ENCODE measurements around the gene CYP2S1. TPM values are rescaled to one million over a fixed set of nuclear protein-coding genes. Genes with fewer than 3 reads are reported as not detected.

Gene CYP2S1
- total and polyA plus RNA-seq, 9 of the 15 experiments (the other 6 are each of a cell fraction or from before 2014, with no cell fraction given), result 0.07 to 1.9 (median 0.41) TPM

- TF ChIP-seq ELF4 (CRISPR knock-in tag; IDR thresholded peaks at IDR 0.05) (no peak), SNIP1 (IDR thresholded peaks at IDR 0.05; ENCODE audit: low read depth) (no peak), EP300 (IDR thresholded peaks at IDR 0.05; ENCODE audit: low read length) (peak; percentile 33; the same call in 1 of the 2 replicates), CBFA2T2 (conservative IDR thresholded peaks at IDR 0.05) (peak; percentile 87), PATZ1 (CRISPR knock-in tag; IDR thresholded peaks at IDR 0.05; ENCODE audit: borderline replicate concordance) (no peak), STAG1 (CRISPR knock-in tag; IDR thresholded peaks at IDR 0.05; ENCODE audit: borderline replicate concordance) (no peak), ZC3H4 (CRISPR knock-in tag; IDR thresholded peaks at IDR 0.05; ENCODE audit: borderline replicate concordance) (no peak), NFYB (IDR thresholded peaks at IDR 0.05; ENCODE audit: extremely low read depth, insufficient read length) (no peak), ZNF318 (IDR thresholded peaks at IDR 0.05; ENCODE audit: borderline replicate concordance in 1 of 2, low read depth in 1 of 2) (no peak), GABPA (tag; conservative IDR thresholded peaks at IDR 0.05; ENCODE audit: low read depth) (no peak)
- TF ChIP-seq, protein P1, sequence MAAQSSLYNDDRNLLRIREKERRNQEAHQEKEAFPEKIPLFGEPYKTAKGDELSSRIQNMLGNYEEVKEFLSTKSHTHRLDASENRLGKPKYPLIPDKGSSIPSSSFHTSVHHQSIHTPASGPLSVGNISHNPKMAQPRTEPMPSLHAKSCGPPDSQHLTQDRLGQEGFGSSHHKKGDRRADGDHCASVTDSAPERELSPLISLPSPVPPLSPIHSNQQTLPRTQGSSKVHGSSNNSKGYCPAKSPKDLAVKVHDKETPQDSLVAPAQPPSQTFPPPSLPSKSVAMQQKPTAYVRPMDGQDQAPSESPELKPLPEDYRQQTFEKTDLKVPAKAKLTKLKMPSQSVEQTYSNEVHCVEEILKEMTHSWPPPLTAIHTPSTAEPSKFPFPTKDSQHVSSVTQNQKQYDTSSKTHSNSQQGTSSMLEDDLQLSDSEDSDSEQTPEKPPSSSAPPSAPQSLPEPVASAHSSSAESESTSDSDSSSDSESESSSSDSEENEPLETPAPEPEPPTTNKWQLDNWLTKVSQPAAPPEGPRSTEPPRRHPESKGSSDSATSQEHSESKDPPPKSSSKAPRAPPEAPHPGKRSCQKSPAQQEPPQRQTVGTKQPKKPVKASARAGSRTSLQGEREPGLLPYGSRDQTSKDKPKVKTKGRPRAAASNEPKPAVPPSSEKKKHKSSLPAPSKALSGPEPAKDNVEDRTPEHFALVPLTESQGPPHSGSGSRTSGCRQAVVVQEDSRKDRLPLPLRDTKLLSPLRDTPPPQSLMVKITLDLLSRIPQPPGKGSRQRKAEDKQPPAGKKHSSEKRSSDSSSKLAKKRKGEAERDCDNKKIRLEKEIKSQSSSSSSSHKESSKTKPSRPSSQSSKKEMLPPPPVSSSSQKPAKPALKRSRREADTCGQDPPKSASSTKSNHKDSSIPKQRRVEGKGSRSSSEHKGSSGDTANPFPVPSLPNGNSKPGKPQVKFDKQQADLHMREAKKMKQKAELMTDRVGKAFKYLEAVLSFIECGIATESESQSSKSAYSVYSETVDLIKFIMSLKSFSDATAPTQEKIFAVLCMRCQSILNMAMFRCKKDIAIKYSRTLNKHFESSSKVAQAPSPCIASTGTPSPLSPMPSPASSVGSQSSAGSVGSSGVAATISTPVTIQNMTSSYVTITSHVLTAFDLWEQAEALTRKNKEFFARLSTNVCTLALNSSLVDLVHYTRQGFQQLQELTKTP (IDR thresholded peaks at IDR 0.05; ENCODE audit: low read depth in 1 of 2, partially characterized antibody in 2 of 2), result no peak
Observed at GRCh38 chr19:41219924-41220567, 27.0 kb downstream of the CYP2S1 start (continued).
